Brain microvascular endothelial cell (primary cell): ENCODE results near the gene LAMA3.

Experiments
- DNase-seq: peaks from one replicate; pipeline ENCODE4 v3.0.0-alpha.2; 2020
- H3K27ac ChIP-seq: fragments of 250-450 bp; sonication (Bioruptor Pico); 2 replicates; pipeline ENCODE4 v1.5.1; 2020; ENCODE audit warnings: mild to moderate bottlenecking, moderate library complexity
- H3K27me3 ChIP-seq: fragments of 250-450 bp; sonication (Bioruptor Pico); replicated peaks from 2 replicates; pipeline ENCODE4 v1.5.1; 2020; ENCODE audit warnings: mild to moderate bottlenecking
- H3K36me3 ChIP-seq: fragments of 250-450 bp; sonication (Bioruptor Pico); replicated peaks from 2 replicates; pipeline ENCODE4 v1.5.1; 2020; ENCODE audit warnings: mild to moderate bottlenecking
- H3K4me3 ChIP-seq: 2 replicates; pipeline ENCODE4 v1.5.1; 2011; ENCODE audit warnings: low read depth, mild to moderate bottlenecking, control low read depth, low read length, moderate library complexity
- in situ Hi-C: cut with HindIII; loops from 2 replicates; pipeline ENCODE4 v1.10.0; 2017; ENCODE audit warnings: low sequenced_read_pairs, low pct_ligation_motif_present
- TF ChIP-seq, protein P1 (sequence below): IDR thresholded peaks from 2 replicates; pipeline ENCODE4 v1.5.1; 2011; ENCODE audit warnings: low read depth, mild to moderate bottlenecking, moderate library complexity, low read length, control low read depth, inconsistent platforms; ENCODE audit errors: missing control alignments

LAMA3 gene

GRCh38 chr18:23684515-23685197 lies 4.6 kb upstream of the LAMA3 start:
- DNase-seq = peak; percentile 81
- in situ Hi-C loops = no loop called here
- Histone ChIP-seq H3K4me3 (no peak overlapping the region), H3K27me3 (no peaks in the 10 kb centered on the region), H3K36me3 (no peaks in the 10 kb centered on the region), H3K27ac (peak overlapping the region; percentile 70)
- TF ChIP-seq, protein P1, sequence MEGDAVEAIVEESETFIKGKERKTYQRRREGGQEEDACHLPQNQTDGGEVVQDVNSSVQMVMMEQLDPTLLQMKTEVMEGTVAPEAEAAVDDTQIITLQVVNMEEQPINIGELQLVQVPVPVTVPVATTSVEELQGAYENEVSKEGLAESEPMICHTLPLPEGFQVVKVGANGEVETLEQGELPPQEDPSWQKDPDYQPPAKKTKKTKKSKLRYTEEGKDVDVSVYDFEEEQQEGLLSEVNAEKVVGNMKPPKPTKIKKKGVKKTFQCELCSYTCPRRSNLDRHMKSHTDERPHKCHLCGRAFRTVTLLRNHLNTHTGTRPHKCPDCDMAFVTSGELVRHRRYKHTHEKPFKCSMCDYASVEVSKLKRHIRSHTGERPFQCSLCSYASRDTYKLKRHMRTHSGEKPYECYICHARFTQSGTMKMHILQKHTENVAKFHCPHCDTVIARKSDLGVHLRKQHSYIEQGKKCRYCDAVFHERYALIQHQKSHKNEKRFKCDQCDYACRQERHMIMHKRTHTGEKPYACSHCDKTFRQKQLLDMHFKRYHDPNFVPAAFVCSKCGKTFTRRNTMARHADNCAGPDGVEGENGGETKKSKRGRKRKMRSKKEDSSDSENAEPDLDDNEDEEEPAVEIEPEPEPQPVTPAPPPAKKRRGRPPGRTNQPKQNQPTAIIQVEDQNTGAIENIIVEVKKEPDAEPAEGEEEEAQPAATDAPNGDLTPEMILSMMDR = no peak

DNA sequence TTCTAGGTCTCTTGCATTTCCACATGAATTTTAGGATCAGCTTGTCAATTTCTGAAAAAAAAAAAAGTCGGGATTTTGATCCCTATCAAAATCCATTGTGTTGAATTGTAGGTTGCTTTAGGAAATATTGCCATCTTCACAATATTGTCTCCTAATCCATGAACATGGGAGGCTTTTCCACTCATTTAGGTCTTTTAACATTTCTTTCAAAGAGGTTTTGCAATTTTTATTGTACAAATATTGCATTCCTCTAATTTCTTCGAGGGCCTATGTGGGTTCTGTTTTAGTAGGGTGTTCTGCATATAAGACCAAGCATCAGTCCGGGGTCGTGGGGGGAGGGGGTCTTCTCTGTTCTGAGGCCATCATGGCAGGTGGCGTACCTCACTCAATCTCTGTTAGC lies 725 bp upstream of the LAMA3 start:
- in situ Hi-C loops = no loop called here
- Histone ChIP-seq H3K36me3 (no peaks in the 10 kb centered on the region), H3K4me3 (no peak overlapping the region), H3K27ac (no peak overlapping the region), H3K27me3 (no peaks in the 10 kb centered on the region)
- DNase-seq = no peak
- TF ChIP-seq, protein P1 = no peak

- DNase-seq = no peak
- Histone ChIP-seq H3K27me3 (no peaks in the 10 kb centered on the region), H3K27ac (no peak overlapping the region), H3K4me3 (peak overlapping the region; percentile 45), H3K36me3 (no peaks in the 10 kb centered on the region)
- TF ChIP-seq, protein P1 = no peak
- in situ Hi-C loops = no loop called here
These were observed 607 bp downstream of the LAMA3 start for GRCh38 chr18:23689616-23690504.

GRCh38 chr18:23690505-23691068 lies 1.3 kb downstream of the LAMA3 start:
- Histone ChIP-seq H3K27ac (no peak overlapping the region), H3K4me3 (no peak overlapping the region), H3K36me3 (no peaks in the 10 kb centered on the region), H3K27me3 (no peaks in the 10 kb centered on the region)
- in situ Hi-C loops = no loop called here
- TF ChIP-seq, protein P1 = no peak
- no peak for DNase-seq

DNA sequence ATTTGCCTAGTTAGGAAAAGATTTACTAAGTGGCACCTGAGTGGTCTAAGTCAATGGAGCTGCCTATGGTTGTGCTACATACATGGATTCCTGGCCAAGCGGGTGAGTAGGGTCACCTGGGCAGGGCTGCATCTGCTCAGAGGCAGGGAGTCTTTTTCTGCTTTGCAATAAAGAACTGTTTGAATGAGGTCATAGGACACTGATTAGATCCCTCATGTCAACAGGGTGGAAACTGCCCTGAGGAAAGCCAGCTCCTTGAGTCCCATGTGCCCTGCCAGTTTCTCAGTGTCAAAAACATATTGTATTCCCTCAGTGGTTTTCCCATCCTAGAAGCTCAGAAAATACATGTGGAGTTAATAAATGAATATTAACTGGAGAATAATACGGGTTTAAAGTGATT lies 4.6 kb downstream of the LAMA3 start:
- in situ Hi-C loops = no loop called here
- no peak for DNase-seq

More for the DNA sequence above, 4.6 kb downstream of the LAMA3 start:
- TF ChIP-seq, protein P1 = no peak
- Histone ChIP-seq H3K27ac (no peak overlapping the region), H3K4me3 (no peak overlapping the region), H3K27me3 (no peaks in the 10 kb centered on the region), H3K36me3 (no peaks in the 10 kb centered on the region)
